Suprapubic skin (tissue), 4 donors: Measurements from ENCODE around the gene TMEM82. TPM values are rescaled to one million over a fixed set of nuclear protein-coding genes. Genes with fewer than 3 reads are reported as not detected.
A peak's percentile ranks its signal among the peaks of the same experiment; 100 is the strongest.

Experiments
- DNase-seq, 2 donors: peaks; one replicate each; pipeline ENCODE4 v3.0.0-alpha.2; 2019; ENCODE audit warnings: low spot score in 2 of 2
- H3K27ac ChIP-seq: fragments of 200-600 bp; sonication (generic); one replicate; pipeline ENCODE4 v1.5.1; 2019
- H3K27me3 ChIP-seq: fragments of 200-600 bp; sonication (generic); one replicate; pipeline ENCODE4 v1.5.1; 2019
- H3K36me3 ChIP-seq: fragments of 200-600 bp; sonication (generic); one replicate; pipeline ENCODE4 v1.5.1; 2019
- H3K4me1 ChIP-seq: fragments of 200-600 bp; sonication (generic); one replicate; pipeline ENCODE4 v1.5.1; 2019
- H3K4me3 ChIP-seq: fragments of 200-600 bp; sonication (generic); one replicate; pipeline ENCODE4 v1.5.1; 2019; ENCODE audit warnings: mild to moderate bottlenecking
- H3K9me3 ChIP-seq: fragments of 200-600 bp; sonication (generic); one replicate; pipeline ENCODE4 v1.5.1; 2019
- CTCF ChIP-seq, 2 donors: fragments of 200-600 bp in 1 of 2; fragments of 450-650 bp in 1 of 2; sonication (generic) in 1 of 2; IDR thresholded peaks; one replicate each; pipeline ENCODE4 v1.5.1; 2016 to 2019; ENCODE audit warnings: antibody characterized with exemption in 2 of 2, mild to moderate bottlenecking in 1 of 2, moderate library complexity in 1 of 2
- EP300 ChIP-seq: sonication (generic); formaldehyde crosslinking; IDR thresholded peaks from one replicate; pipeline ENCODE4 v1.6.1; 2017; ENCODE audit warnings: antibody characterized with exemption
- POLR2A ChIP-seq, 2 donors: fragments of 450-650 bp; IDR thresholded peaks; one replicate each; pipeline ENCODE4 v1.6.1; 2017; ENCODE audit warnings: antibody characterized with exemption in 2 of 2, mild to moderate bottlenecking in 2 of 2, moderate library complexity in 2 of 2
- POLR2AphosphoS5 ChIP-seq, 3 donors: sonication (generic); formaldehyde crosslinking; IDR thresholded peaks; one replicate each; pipeline ENCODE4 v1.6.1; 2017; ENCODE audit warnings: antibody characterized with exemption in 3 of 3
- WGBS: methylation state at CpG from one replicate; pipeline ENCODE4 v1.1.5; 2018; 5-methylcytosine and 5-hydroxymethylcytosine counted together
- total RNA-seq, 4 donors: library from RNA; depleted of rRNA; stranded (reverse); fragments of >200 nt; gene quantifications; one replicate each; pipeline ENCODE4 v1.1.0, GENCODE V29; 2016

TMEM82 gene
- total RNA-seq, 4 donors from 2014 or later: not detected

- no peak overlapping the region for H3K4me3 ChIP-seq
- peaks cover 11% of the 10 kb centered on the region for H3K36me3 ChIP-seq
- peaks cover 7% of the 10 kb centered on the region for H3K27me3 ChIP-seq
- TF ChIP-seq CTCF (IDR thresholded peaks at IDR 0.05) (no peak), POLR2AphosphoS5 (IDR thresholded peaks at IDR 0.05) (no peak), EP300 (no peak), POLR2A (IDR thresholded peaks at IDR 0.05) (no peak)
- no peaks in the 10 kb centered on the region for H3K9me3 ChIP-seq
- WGBS: 77% methylated on average over 8 of the region's 8 CpGs
- peaks cover 69% of the 10 kb centered on the region for H3K4me1 ChIP-seq
- no peak for DNase-seq
- H3K27ac ChIP-seq: peak overlapping the region; percentile 60
Measured at GRCh38 chr1:15761366-15762128, 19.2 kb downstream of the TMEM82 start.

GRCh38 chr1:15762546-15762945 is 20.2 kb downstream of the TMEM82 start:
- peaks cover 12% of the 10 kb centered on the region for H3K36me3 ChIP-seq
- H3K27ac ChIP-seq: no peak overlapping the region
- WGBS: 84% methylated on average over 10 of the region's 10 CpGs
- DNase-seq: no peak
- H3K9me3 ChIP-seq: no peaks in the 10 kb centered on the region
- H3K4me3 ChIP-seq: no peak overlapping the region
- TF ChIP-seq POLR2AphosphoS5 (IDR thresholded peaks at IDR 0.05) (no peak), CTCF (IDR thresholded peaks at IDR 0.05) (no peak), POLR2A (IDR thresholded peaks at IDR 0.05) (no peak), EP300 (no peak)
- peaks cover 60% of the 10 kb centered on the region for H3K4me1 ChIP-seq
- peaks cover 7% of the 10 kb centered on the region for H3K27me3 ChIP-seq

GRCh38 chr1:15764269-15764764 is 22.0 kb downstream of the TMEM82 start:
- no peak for DNase-seq
- H3K9me3 ChIP-seq: no peaks in the 10 kb centered on the region
- peaks cover 43% of the 10 kb centered on the region for H3K4me1 ChIP-seq
- H3K27me3 ChIP-seq: peaks cover 2% of the 10 kb centered on the region
- peaks cover 28% of the 10 kb centered on the region for H3K36me3 ChIP-seq
- WGBS: 44% methylated on average over 2 of the region's 10 CpGs
- H3K4me3 ChIP-seq: no peak overlapping the region
- no peak overlapping the region for H3K27ac ChIP-seq
- TF ChIP-seq CTCF (IDR thresholded peaks at IDR 0.05) (no peak), POLR2AphosphoS5 (IDR thresholded peaks at IDR 0.05) (no peak), EP300 (no peak), POLR2A (IDR thresholded peaks at IDR 0.05) (no peak)

GRCh38 chr1:15764890-15765289 is 22.6 kb downstream of the TMEM82 start:
- Histone ChIP-seq H3K9me3 (no peaks in the 10 kb centered on the region), H3K4me1 (peaks cover 37% of the 10 kb centered on the region), H3K36me3 (peaks cover 28% of the 10 kb centered on the region), H3K4me3 (no peak overlapping the region), H3K27ac (no peak overlapping the region), H3K27me3 (peaks cover 2% of the 10 kb centered on the region)
- whole genome bisulfite sequencing: 90% methylated on average over 2 of the region's 15 CpGs
- DNase-seq: no peak
- TF ChIP-seq EP300 (no peak), POLR2AphosphoS5 (IDR thresholded peaks at IDR 0.05) (no peak), POLR2A (IDR thresholded peaks at IDR 0.05) (no peak), CTCF (IDR thresholded peaks at IDR 0.05) (no peak)

- TF ChIP-seq EP300 (no peak), POLR2AphosphoS5 (IDR thresholded peaks at IDR 0.05) (no peak), POLR2A (IDR thresholded peaks at IDR 0.05) (no peak), CTCF (IDR thresholded peaks at IDR 0.05) (no peak)
- Histone ChIP-seq H3K36me3 (peaks cover 33% of the 10 kb centered on the region), H3K4me3 (no peak overlapping the region), H3K27ac (no peak overlapping the region), H3K27me3 (peaks cover under 1% of the 10 kb centered on the region), H3K9me3 (no peaks in the 10 kb centered on the region), H3K4me1 (peaks cover 31% of the 10 kb centered on the region)
- WGBS: 53% methylated on average over 20 of the region's 20 CpGs
- no peak for DNase-seq
Measured at GRCh38 chr1:15765495-15766194, 23.3 kb downstream of the TMEM82 start.
